ENCODE results near the gene CLEC2L.

The CLEC2L gene

DNA sequence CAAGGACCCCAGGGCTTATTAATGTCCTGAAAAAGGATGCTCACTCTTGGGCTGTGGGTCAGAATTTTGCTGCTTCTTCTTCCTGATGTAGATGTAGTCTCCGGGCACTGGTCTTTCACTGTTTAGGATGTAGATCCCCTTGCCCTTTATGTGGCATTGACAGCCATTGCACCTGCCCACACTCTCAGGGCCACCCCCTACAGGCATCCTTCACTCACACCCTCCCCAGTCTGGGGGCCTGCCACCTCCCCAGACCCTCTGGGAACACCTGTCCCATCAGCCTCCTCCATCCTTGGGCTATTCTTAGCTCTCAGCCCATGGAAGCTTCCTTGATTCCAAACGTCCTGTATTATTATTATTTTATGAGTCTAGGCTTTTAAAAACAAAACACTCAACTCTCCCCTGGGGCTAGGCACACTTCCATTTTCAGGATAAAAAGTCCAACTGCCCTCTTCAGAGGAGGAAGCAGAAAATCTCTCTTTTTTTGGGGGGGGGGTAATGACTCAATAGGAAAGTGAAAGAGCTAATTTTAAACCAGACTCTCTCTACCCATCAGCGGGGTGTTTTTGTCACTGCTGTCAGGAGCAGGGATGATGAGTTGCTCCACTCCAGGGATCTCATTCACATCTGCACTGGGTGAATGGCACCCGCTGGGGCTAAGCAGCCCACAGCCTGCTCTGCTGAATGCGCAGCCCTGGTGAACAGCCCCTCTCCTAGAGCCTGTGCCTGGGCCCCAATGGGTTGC, 28.5 kb upstream of the CLEC2L start:
- no peak overlapping the region for H2BK5ac ChIP-seq (ENCODE audit: low read length)
- no peak for DNase-seq
- H2AK5ac ChIP-seq (ENCODE audit: low read length): no peak overlapping the region
- H3K4me1 ChIP-seq (ENCODE audit: control insufficient read depth, low read depth, low read length): no peaks in the 10 kb centered on the region
- H3K9ac ChIP-seq (ENCODE audit: low read length): no peak overlapping the region
- no peak overlapping the region for H3K4me2 ChIP-seq (ENCODE audit: low read length)
- H4K5ac ChIP-seq (ENCODE audit: low read length): no peak overlapping the region
- no peak overlapping the region for H2BK15ac ChIP-seq (replicated peaks; ENCODE audit: low read depth)
- H3K56ac ChIP-seq (ENCODE audit: low read length): no peak overlapping the region
- no peak overlapping the region for H3K18ac ChIP-seq (ENCODE audit: low read length)
- no CpG with 5 or more reads among the region's 5 CpGs for WGBS (ENCODE audit: extremely low coverage, insufficient coverage, low lambda C conversion rate)
- H3K36me3 ChIP-seq (ENCODE audit: control insufficient read depth, insufficient read depth, low read length): no peaks in the 10 kb centered on the region
- H3K4me3 ChIP-seq (ENCODE audit: low read length): no peak overlapping the region
- H3K23ac ChIP-seq (ENCODE audit: low read length): no peak overlapping the region
- no peak overlapping the region for H2BK120ac ChIP-seq (ENCODE audit: low read depth, low read length)
- H3K79me2 ChIP-seq (ENCODE audit: control insufficient read depth, insufficient read depth, low read length): no peaks in the 10 kb centered on the region
- H4K8ac ChIP-seq (ENCODE audit: low read depth, low read length): no peak overlapping the region
- H3K27ac ChIP-seq (ENCODE audit: low read depth, low read length): no peak overlapping the region
- no peak overlapping the region for H3K4ac ChIP-seq (ENCODE audit: low read depth, low read length)
- no peaks in the 10 kb centered on the region for H3K27me3 ChIP-seq (ENCODE audit: insufficient read depth, low read length, poor library complexity)
- no peaks in the 10 kb centered on the region for H3K79me1 ChIP-seq (ENCODE audit: low read length)

- H3K56ac ChIP-seq (ENCODE audit: low read length): no peak overlapping the region
- H3K79me2 ChIP-seq (ENCODE audit: control insufficient read depth, insufficient read depth, low read length): no peaks in the 10 kb centered on the region
- no peak overlapping the region for H2BK5ac ChIP-seq (ENCODE audit: low read length)
- H2AK5ac ChIP-seq (ENCODE audit: low read length): no peak overlapping the region
- H4K8ac ChIP-seq (ENCODE audit: low read depth, low read length): no peak overlapping the region
- no peaks in the 10 kb centered on the region for H3K79me1 ChIP-seq (ENCODE audit: low read length)
- no peak overlapping the region for H3K9ac ChIP-seq (ENCODE audit: low read length)
- no peak overlapping the region for H3K4me3 ChIP-seq (ENCODE audit: low read length)
- no peak overlapping the region for H2BK120ac ChIP-seq (ENCODE audit: low read depth, low read length)
- no peak overlapping the region for H3K18ac ChIP-seq (ENCODE audit: low read length)
- no peaks in the 10 kb centered on the region for H3K36me3 ChIP-seq (ENCODE audit: control insufficient read depth, insufficient read depth, low read length)
- no peak overlapping the region for H3K23ac ChIP-seq (ENCODE audit: low read length)
- H3K4me1 ChIP-seq (ENCODE audit: control insufficient read depth, low read depth, low read length): no peaks in the 10 kb centered on the region
- no peak overlapping the region for H2BK15ac ChIP-seq (replicated peaks; ENCODE audit: low read depth)
- H3K27ac ChIP-seq (ENCODE audit: low read depth, low read length): no peak overlapping the region
- WGBS (ENCODE audit: extremely low coverage, insufficient coverage, low lambda C conversion rate): no CpG with 5 or more reads among the region's 8 CpGs
- no peak overlapping the region for H3K4ac ChIP-seq (ENCODE audit: low read depth, low read length)
- DNase-seq: no peak
- no peaks in the 10 kb centered on the region for H3K27me3 ChIP-seq (ENCODE audit: insufficient read depth, low read length, poor library complexity)
- no peak overlapping the region for H3K4me2 ChIP-seq (ENCODE audit: low read length)
- H4K5ac ChIP-seq (ENCODE audit: low read length): no peak overlapping the region
Measured at GRCh38 chr7:139495580-139496125, 27.8 kb upstream of the CLEC2L start.

DNA sequence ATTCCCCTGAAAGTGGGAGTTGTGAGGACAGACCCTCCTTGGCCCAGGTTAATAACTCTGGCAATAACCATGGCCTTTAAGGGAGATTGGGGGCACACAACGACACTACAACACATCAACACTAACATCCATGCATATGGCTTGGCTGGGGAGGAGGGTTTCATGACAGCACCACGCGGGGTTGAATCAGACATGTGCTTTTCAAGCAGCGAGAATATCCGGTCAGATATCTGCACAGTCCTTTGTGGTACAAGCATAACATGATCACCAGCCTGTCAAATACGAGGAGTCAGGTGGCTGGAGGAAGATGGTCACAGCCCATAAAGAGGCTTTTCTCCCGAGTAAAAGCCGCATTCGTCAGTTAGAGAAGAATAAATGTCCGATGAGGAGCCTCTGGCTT, 27.0 kb upstream of the CLEC2L start:
- Histone ChIP-seq H3K4me1 (ENCODE audit: control insufficient read depth, low read depth, low read length) (no peaks in the 10 kb centered on the region), H3K79me2 (ENCODE audit: control insufficient read depth, insufficient read depth, low read length) (no peaks in the 10 kb centered on the region), H3K27me3 (ENCODE audit: insufficient read depth, low read length, poor library complexity) (no peaks in the 10 kb centered on the region), H3K27ac (ENCODE audit: low read depth, low read length) (no peak overlapping the region), H2BK5ac (ENCODE audit: low read length) (no peak overlapping the region), H4K5ac (ENCODE audit: low read length) (no peak overlapping the region), H2BK15ac (replicated peaks; ENCODE audit: low read depth) (no peak overlapping the region), H3K4me3 (ENCODE audit: low read length) (no peak overlapping the region), H3K36me3 (ENCODE audit: control insufficient read depth, insufficient read depth, low read length) (no peaks in the 10 kb centered on the region), H3K9ac (ENCODE audit: low read length) (no peak overlapping the region), H3K56ac (ENCODE audit: low read length) (no peak overlapping the region), H2AK5ac (ENCODE audit: low read length) (no peak overlapping the region), H3K4ac (ENCODE audit: low read depth, low read length) (no peak overlapping the region), H3K23ac (ENCODE audit: low read length) (no peak overlapping the region), H2BK120ac (ENCODE audit: low read depth, low read length) (no peak overlapping the region), H3K79me1 (ENCODE audit: low read length) (no peaks in the 10 kb centered on the region), H3K4me2 (ENCODE audit: low read length) (no peak overlapping the region), H4K8ac (ENCODE audit: low read depth, low read length) (no peak overlapping the region), H3K18ac (ENCODE audit: low read length) (no peak overlapping the region)
- no peak for DNase-seq
- WGBS (ENCODE audit: extremely low coverage, insufficient coverage, low lambda C conversion rate): no CpG with 5 or more reads among the region's 10 CpGs

GRCh38 chr7:139500770-139501138, 22.7 kb upstream of the CLEC2L start:
- H3K79me2 ChIP-seq (ENCODE audit: control insufficient read depth, insufficient read depth, low read length): no peaks in the 10 kb centered on the region
- H3K23ac ChIP-seq (ENCODE audit: low read length): no peak overlapping the region

GRCh38 chr7:139502226-139502625, 21.3 kb upstream of the CLEC2L start:
- Histone ChIP-seq H3K36me3 (ENCODE audit: control insufficient read depth, insufficient read depth, low read length) (no peaks in the 10 kb centered on the region), H3K56ac (ENCODE audit: low read length) (no peak overlapping the region), H3K27me3 (ENCODE audit: insufficient read depth, low read length, poor library complexity) (no peaks in the 10 kb centered on the region), H3K4ac (ENCODE audit: low read depth, low read length) (no peak overlapping the region), H3K27ac (ENCODE audit: low read depth, low read length) (no peak overlapping the region), H3K79me2 (ENCODE audit: control insufficient read depth, insufficient read depth, low read length) (no peaks in the 10 kb centered on the region), H2AK5ac (ENCODE audit: low read length) (no peak overlapping the region), H3K4me2 (ENCODE audit: low read length) (no peak overlapping the region), H2BK5ac (ENCODE audit: low read length) (no peak overlapping the region), H3K79me1 (ENCODE audit: low read length) (no peaks in the 10 kb centered on the region), H4K8ac (ENCODE audit: low read depth, low read length) (no peak overlapping the region), H3K18ac (ENCODE audit: low read length) (no peak overlapping the region), H3K4me3 (ENCODE audit: low read length) (no peak overlapping the region), H3K23ac (ENCODE audit: low read length) (no peak overlapping the region), H4K5ac (ENCODE audit: low read length) (no peak overlapping the region), H2BK15ac (replicated peaks; ENCODE audit: low read depth) (no peak overlapping the region), H3K9ac (ENCODE audit: low read length) (no peak overlapping the region), H3K4me1 (ENCODE audit: control insufficient read depth, low read depth, low read length) (no peaks in the 10 kb centered on the region), H2BK120ac (ENCODE audit: low read depth, low read length) (no peak overlapping the region)
- DNase-seq: no peak
- no CpG with 5 or more reads among the region's 22 CpGs for WGBS (ENCODE audit: extremely low coverage, insufficient coverage, low lambda C conversion rate)

More at GRCh38 chr7:139500770-139501138, 22.7 kb upstream of the CLEC2L start:
- H3K18ac ChIP-seq (ENCODE audit: low read length): no peak overlapping the region
- no CpG with 5 or more reads among the region's 7 CpGs for WGBS (ENCODE audit: extremely low coverage, insufficient coverage, low lambda C conversion rate)
- no peak overlapping the region for H3K56ac ChIP-seq (ENCODE audit: low read length)
- no peak overlapping the region for H3K4me2 ChIP-seq (ENCODE audit: low read length)
- H3K27me3 ChIP-seq (ENCODE audit: insufficient read depth, low read length, poor library complexity): no peaks in the 10 kb centered on the region
- no peak overlapping the region for H4K5ac ChIP-seq (ENCODE audit: low read length)
- no peak overlapping the region for H2BK15ac ChIP-seq (replicated peaks; ENCODE audit: low read depth)
- H2AK5ac ChIP-seq (ENCODE audit: low read length): no peak overlapping the region
- no peak overlapping the region for H3K27ac ChIP-seq (ENCODE audit: low read depth, low read length)
- no peak overlapping the region for H3K9ac ChIP-seq (ENCODE audit: low read length)
- H3K4ac ChIP-seq (ENCODE audit: low read depth, low read length): no peak overlapping the region
- H2BK5ac ChIP-seq (ENCODE audit: low read length): no peak overlapping the region
- no peak for DNase-seq
- H3K36me3 ChIP-seq (ENCODE audit: control insufficient read depth, insufficient read depth, low read length): no peaks in the 10 kb centered on the region
- no peak overlapping the region for H4K8ac ChIP-seq (ENCODE audit: low read depth, low read length)
- H3K4me1 ChIP-seq (ENCODE audit: control insufficient read depth, low read depth, low read length): no peaks in the 10 kb centered on the region
- H3K79me1 ChIP-seq (ENCODE audit: low read length): no peaks in the 10 kb centered on the region
- H3K4me3 ChIP-seq (ENCODE audit: low read length): no peak overlapping the region
- no peak overlapping the region for H2BK120ac ChIP-seq (ENCODE audit: low read depth, low read length)

DNA sequence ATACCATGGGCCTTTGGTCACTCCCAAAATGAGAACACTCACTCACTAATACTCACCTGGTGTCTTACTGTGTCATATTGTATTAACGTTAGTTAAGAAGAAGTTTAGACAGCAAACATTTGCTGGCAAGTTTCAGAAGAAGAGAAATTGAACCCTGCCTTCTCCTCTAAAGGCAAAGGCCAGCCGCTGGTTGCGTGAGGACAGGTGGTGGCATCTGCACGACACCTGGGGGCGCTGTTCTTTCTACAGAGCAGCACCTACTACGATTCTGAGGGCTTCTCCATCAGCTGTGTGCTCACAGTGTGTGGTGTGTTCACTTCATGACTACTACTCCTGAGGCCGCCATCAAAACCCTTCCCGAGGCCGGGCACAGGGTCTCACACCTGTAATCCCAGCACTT, 17.9 kb upstream of the CLEC2L start:
- H4K5ac ChIP-seq (ENCODE audit: low read length): no peak overlapping the region
- no peak overlapping the region for H3K4me3 ChIP-seq (ENCODE audit: low read length)
- DNase-seq: peak; percentile 78
- H3K36me3 ChIP-seq (ENCODE audit: control insufficient read depth, insufficient read depth, low read length): no peaks in the 10 kb centered on the region
- no CpG with 5 or more reads among the region's 9 CpGs for WGBS (ENCODE audit: extremely low coverage, insufficient coverage, low lambda C conversion rate)
- no peaks in the 10 kb centered on the region for H3K79me1 ChIP-seq (ENCODE audit: low read length)
- no peak overlapping the region for H3K56ac ChIP-seq (ENCODE audit: low read length)
- no peak overlapping the region for H3K27ac ChIP-seq (ENCODE audit: low read depth, low read length)
- no peaks in the 10 kb centered on the region for H3K79me2 ChIP-seq (ENCODE audit: control insufficient read depth, insufficient read depth, low read length)
- no peak overlapping the region for H2BK15ac ChIP-seq (replicated peaks; ENCODE audit: low read depth)
- no peak overlapping the region for H3K23ac ChIP-seq (ENCODE audit: low read length)
- H2BK5ac ChIP-seq (ENCODE audit: low read length): no peak overlapping the region
- no peak overlapping the region for H3K4ac ChIP-seq (ENCODE audit: low read depth, low read length)
- H3K9ac ChIP-seq (ENCODE audit: low read length): no peak overlapping the region
- no peak overlapping the region for H2AK5ac ChIP-seq (ENCODE audit: low read length)
- H2BK120ac ChIP-seq (ENCODE audit: low read depth, low read length): no peak overlapping the region
- no peak overlapping the region for H3K4me2 ChIP-seq (ENCODE audit: low read length)
- no peak overlapping the region for H3K18ac ChIP-seq (ENCODE audit: low read length)
- no peak overlapping the region for H4K8ac ChIP-seq (ENCODE audit: low read depth, low read length)
- H3K4me1 ChIP-seq (ENCODE audit: control insufficient read depth, low read depth, low read length): no peaks in the 10 kb centered on the region
- H3K27me3 ChIP-seq (ENCODE audit: insufficient read depth, low read length, poor library complexity): no peaks in the 10 kb centered on the region
